AG09309 (cell line): ENCODE results near the gene KCNS1.
A peak's percentile ranks its signal among the peaks of the same experiment; 100 is the strongest.

Experiments
- DNase-seq: peaks from one replicate; pipeline ENCODE4 v3.0.0-alpha.2; 2010; ENCODE audit warnings: low read depth
- H3K4me3 ChIP-seq: 2 replicates; pipeline ENCODE4 v1.5.1; 2011; ENCODE audit warnings: mild to moderate bottlenecking, low read depth, low read length, moderate library complexity; ENCODE audit not compliant: control insufficient read depth
- TF ChIP-seq, protein P1 (sequence below): IDR thresholded peaks from 2 replicates; pipeline ENCODE4 v1.5.1; 2011; ENCODE audit warnings: mild to moderate bottlenecking, low read depth, low read length, inconsistent platforms; ENCODE audit not compliant: insufficient read depth, control insufficient read depth; ENCODE audit errors: missing control alignments

Gene KCNS1

DNA sequence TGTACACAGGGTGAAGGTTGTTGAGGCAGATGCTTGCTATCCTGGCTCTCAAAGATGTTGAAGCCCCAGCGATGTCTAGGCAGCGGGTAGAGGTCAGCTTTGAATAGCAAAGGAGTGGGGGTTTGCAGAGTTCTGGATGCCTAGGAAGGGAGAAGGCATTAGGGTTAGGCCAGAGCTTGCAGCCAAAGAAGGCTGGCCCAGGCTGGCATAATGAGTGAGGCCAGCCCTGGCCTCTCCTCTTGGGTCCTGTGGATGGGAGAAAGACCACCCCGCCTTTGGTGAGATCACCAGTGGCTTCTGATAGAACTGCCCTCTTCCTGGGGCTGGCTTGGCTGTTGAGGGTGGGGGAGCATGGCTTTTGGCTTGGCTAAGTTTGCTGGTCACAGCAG lies 14.5 kb upstream of the KCNS1 start:
- no peak for DNase-seq
- H3K4me3 ChIP-seq = no peak overlapping the region
- TF ChIP-seq, protein P1, sequence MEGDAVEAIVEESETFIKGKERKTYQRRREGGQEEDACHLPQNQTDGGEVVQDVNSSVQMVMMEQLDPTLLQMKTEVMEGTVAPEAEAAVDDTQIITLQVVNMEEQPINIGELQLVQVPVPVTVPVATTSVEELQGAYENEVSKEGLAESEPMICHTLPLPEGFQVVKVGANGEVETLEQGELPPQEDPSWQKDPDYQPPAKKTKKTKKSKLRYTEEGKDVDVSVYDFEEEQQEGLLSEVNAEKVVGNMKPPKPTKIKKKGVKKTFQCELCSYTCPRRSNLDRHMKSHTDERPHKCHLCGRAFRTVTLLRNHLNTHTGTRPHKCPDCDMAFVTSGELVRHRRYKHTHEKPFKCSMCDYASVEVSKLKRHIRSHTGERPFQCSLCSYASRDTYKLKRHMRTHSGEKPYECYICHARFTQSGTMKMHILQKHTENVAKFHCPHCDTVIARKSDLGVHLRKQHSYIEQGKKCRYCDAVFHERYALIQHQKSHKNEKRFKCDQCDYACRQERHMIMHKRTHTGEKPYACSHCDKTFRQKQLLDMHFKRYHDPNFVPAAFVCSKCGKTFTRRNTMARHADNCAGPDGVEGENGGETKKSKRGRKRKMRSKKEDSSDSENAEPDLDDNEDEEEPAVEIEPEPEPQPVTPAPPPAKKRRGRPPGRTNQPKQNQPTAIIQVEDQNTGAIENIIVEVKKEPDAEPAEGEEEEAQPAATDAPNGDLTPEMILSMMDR = no peak

- DNase-seq = no peak
- H3K4me3 ChIP-seq = no peak within 1 kb of the TSS
- TF ChIP-seq, protein P1 = no peak
Observed at GRCh38 chr20:45114465-45115385, 13.8 kb upstream of the KCNS1 start, which contains the start of gene WFDC5. WFDC5 (minus strand) TSS chr20:45115174; CDS start chr20:45115083, 91 bp downstream.

DNA sequence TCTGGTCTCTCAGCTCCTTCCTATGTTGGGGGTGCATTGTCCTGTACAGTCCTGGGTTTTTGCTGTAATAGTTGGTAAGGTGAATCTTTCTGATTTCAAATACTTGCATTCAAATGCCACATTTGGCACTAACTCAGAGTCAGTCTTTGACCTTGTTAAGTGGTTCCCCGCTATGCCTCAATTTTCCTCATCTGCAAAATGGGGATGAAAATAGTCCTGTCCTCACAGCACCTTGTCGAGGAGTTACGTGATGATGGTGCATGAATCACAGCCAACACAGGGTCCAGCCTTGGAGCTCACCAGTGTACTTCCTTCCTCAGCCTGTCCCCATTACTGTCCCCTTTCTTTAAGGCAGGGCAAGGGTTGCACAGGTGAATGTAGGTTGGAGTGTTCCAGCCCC lies 12.9 kb upstream of the KCNS1 start:
- H3K4me3 ChIP-seq = no peak overlapping the region
- TF ChIP-seq, protein P1 = no peak
- no peak for DNase-seq

DNA sequence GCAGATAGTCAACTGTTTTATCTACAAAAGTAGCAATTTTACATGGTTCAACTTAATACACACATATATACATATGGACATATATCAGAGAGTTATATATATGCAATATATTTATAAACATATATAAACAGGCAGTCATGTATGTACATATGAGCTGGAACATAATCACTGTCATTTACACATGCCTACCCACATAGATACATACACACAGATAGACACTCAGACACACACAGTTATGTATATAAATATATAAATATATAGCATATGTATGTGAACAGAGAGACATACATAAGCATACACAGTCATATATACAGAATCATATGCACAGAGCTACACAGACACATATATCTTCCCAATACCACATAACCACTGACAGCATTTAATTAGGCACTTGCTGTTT lies 11.8 kb upstream of the KCNS1 start:
- no peak overlapping the region for H3K4me3 ChIP-seq
- TF ChIP-seq, protein P1 = no peak
- DNase-seq = no peak

- no peak for DNase-seq
Observed at GRCh38 chr20:45111799-45112471, 11.0 kb upstream of the KCNS1 start.

GRCh38 chr20:45111285-45111684 lies 10.4 kb upstream of the KCNS1 start:
- no peak for DNase-seq
- H3K4me3 ChIP-seq = no peak overlapping the region
- TF ChIP-seq, protein P1 = no peak

More at GRCh38 chr20:45111799-45112471, 11.0 kb upstream of the KCNS1 start:
- no peak overlapping the region for H3K4me3 ChIP-seq
- TF ChIP-seq, protein P1 = peak; percentile 41
